Raji (cell line): ENCODE data around the gene MINDY4B.

Experiments
- POLR2A ChIP-seq: IDR thresholded peaks from 2 replicates; pipeline ENCODE4 v1.6.1; 2011; ENCODE audit warnings: low read depth, low read length, control low read depth; ENCODE audit not compliant: insufficient read depth

MINDY4B gene

GRCh38 chr3:150905339-150905738 is at the start of gene MINDY4B:
Gene MINDY4B (minus strand): TSS chr3:150905439. CDS start chr3:150905439, 0 bp downstream.
- TF ChIP-seq POLR2A: no peak

GRCh38 chr3:150951923-150952322 is 46.7 kb upstream of the MINDY4B start:
- no peak for TF ChIP-seq POLR2A

- no peak for TF ChIP-seq POLR2A
Observed at GRCh38 chr3:150945226-150946032, 40.2 kb upstream of the MINDY4B start.

GRCh38 chr3:150942221-150942620 is 37.0 kb upstream of the MINDY4B start:
- TF ChIP-seq POLR2A: no peak

- TF ChIP-seq POLR2A: no peak
Observed at GRCh38 chr3:150936693-150937092, 31.5 kb upstream of the MINDY4B start.

GRCh38 chr3:150933473-150933995 is 28.3 kb upstream of the MINDY4B start:
- no peak for TF ChIP-seq POLR2A

- TF ChIP-seq POLR2A: no peak
Observed at GRCh38 chr3:150931745-150932144, 26.5 kb upstream of the MINDY4B start.

GRCh38 chr3:150930839-150931238 is 25.6 kb upstream of the MINDY4B start:
- TF ChIP-seq POLR2A: no peak

GRCh38 chr3:150928234-150928633 is 23.0 kb upstream of the MINDY4B start:
- no peak for TF ChIP-seq POLR2A

GRCh38 chr3:150926328-150926727 is 21.1 kb upstream of the MINDY4B start:
- no peak for TF ChIP-seq POLR2A

GRCh38 chr3:150925751-150926201 is 20.5 kb upstream of the MINDY4B start:
- TF ChIP-seq POLR2A: no peak

GRCh38 chr3:150922611-150923010 is 17.4 kb upstream of the MINDY4B start:
- TF ChIP-seq POLR2A: no peak

- no peak for TF ChIP-seq POLR2A
Observed at GRCh38 chr3:150921209-150921608, 16.0 kb upstream of the MINDY4B start.

GRCh38 chr3:150920236-150920635 is 15.0 kb upstream of the MINDY4B start:
- no peak for TF ChIP-seq POLR2A

GRCh38 chr3:150917951-150918350 is 12.7 kb upstream of the MINDY4B start:
- TF ChIP-seq POLR2A: no peak

- TF ChIP-seq POLR2A: no peak
Observed at GRCh38 chr3:150913133-150913922, 8.1 kb upstream of the MINDY4B start.
